Measurements from ENCODE around the gene KLC4. TPM values are rescaled to one million over a fixed set of nuclear protein-coding genes. Genes with fewer than 3 reads are reported as not detected.
"Not testable (repeated sequence)": the region's sequence is repeated elsewhere in the genome, so short reads cannot be mapped to it uniquely, and the experiment has no call there.

KLC4 gene
- polyA plus RNA-seq, 1 experiment, result 9.1 TPM

GRCh38 chr6:43077333-43077809 lies 17.9 kb downstream of the KLC4 start:
- Histone ChIP-seq H3K9me3 (ENCODE audit: control insufficient read depth, insufficient read depth, low read length) (peaks cover 3% of the 10 kb centered on the region; the same call in 1 of the 2 replicates), H3K4me3 (ENCODE audit: low read depth, low read length) (peak overlapping the region; percentile 87), H3K27ac (ENCODE audit: low read depth, low read length) (peak overlapping the region; percentile 90), H3K27me3 (ENCODE audit: control insufficient read depth, insufficient read depth, low read length) (no peaks in the 10 kb centered on the region)
- POLR2A ChIA-PET, result interaction anchor here (1.1 to 3.5 kb wide), 11 partner anchors 12 to 285 kb away, joined by 3 to 21 read pairs (median 6); partner anchors contain the start of genes KLC4, MRPL2 and SRF
- CTCF ChIA-PET, result interaction anchor here (0.6 to 2.7 kb wide), 5 partner anchors 12 to 93 kb away, joined by 3 to 15 read pairs (median 5); no protein-coding TSS in a partner anchor
- DNase-seq (ENCODE audit: low read depth, low spot score), result no peak
- TF ChIP-seq, protein P1, sequence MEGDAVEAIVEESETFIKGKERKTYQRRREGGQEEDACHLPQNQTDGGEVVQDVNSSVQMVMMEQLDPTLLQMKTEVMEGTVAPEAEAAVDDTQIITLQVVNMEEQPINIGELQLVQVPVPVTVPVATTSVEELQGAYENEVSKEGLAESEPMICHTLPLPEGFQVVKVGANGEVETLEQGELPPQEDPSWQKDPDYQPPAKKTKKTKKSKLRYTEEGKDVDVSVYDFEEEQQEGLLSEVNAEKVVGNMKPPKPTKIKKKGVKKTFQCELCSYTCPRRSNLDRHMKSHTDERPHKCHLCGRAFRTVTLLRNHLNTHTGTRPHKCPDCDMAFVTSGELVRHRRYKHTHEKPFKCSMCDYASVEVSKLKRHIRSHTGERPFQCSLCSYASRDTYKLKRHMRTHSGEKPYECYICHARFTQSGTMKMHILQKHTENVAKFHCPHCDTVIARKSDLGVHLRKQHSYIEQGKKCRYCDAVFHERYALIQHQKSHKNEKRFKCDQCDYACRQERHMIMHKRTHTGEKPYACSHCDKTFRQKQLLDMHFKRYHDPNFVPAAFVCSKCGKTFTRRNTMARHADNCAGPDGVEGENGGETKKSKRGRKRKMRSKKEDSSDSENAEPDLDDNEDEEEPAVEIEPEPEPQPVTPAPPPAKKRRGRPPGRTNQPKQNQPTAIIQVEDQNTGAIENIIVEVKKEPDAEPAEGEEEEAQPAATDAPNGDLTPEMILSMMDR (IDR thresholded peaks at IDR 0.05; ENCODE audit: low read depth, low read length), result no peak

- TF ChIP-seq, protein P1 (IDR thresholded peaks at IDR 0.05; ENCODE audit: low read depth, low read length), result peak; percentile 18; the same call in 1 of the 2 replicates
- Histone ChIP-seq H3K9me3 (ENCODE audit: control insufficient read depth, insufficient read depth, low read length) (peaks cover 3% of the 10 kb centered on the region; the same call in 1 of the 2 replicates), H3K27me3 (ENCODE audit: control insufficient read depth, insufficient read depth, low read length) (no peaks in the 10 kb centered on the region), H3K4me3 (ENCODE audit: low read depth, low read length) (peak overlapping the region; percentile 87), H3K27ac (ENCODE audit: low read depth, low read length) (peak overlapping the region; percentile 90)
- ChIA-PET CTCF (interaction anchor here (1.2 to 2.7 kb wide), 2 partner anchors 11 to 65 kb away, joined by 5 to 15 read pairs; no protein-coding TSS in a partner anchor), POLR2A (interaction anchor here (1.0 to 3.5 kb wide), 6 partner anchors 12 to 285 kb away, joined by 3 to 18 read pairs (median 4); no protein-coding TSS in a partner anchor)
- no peak for DNase-seq (ENCODE audit: low read depth, low spot score)
Measured at GRCh38 chr6:43077981-43078511, 18.6 kb downstream of the KLC4 start.

DNA sequence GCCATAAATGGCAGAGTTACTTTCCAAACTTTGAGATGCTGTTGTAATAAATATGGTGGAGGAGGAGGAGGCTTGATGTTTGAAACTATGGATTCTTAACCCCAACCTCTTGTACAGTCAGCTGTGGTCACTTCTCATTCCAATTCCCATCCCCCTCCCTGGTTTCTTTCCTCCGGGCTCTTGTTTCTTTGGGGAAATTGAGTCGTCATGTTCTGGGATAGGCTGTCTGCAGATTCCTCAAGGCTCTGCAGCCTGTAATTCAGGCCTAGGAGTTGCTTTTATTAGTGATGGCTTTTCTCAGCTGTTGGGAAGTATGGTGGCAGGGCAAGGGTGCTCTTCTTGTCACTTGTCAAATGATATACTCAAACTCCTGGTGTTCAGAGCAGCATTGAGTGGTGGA lies 19.3 kb downstream of the KLC4 start:
- Histone ChIP-seq H3K9me3 (ENCODE audit: control insufficient read depth, insufficient read depth, low read length) (peaks cover 3% of the 10 kb centered on the region; the same call in 1 of the 2 replicates), H3K27me3 (ENCODE audit: control insufficient read depth, insufficient read depth, low read length) (no peaks in the 10 kb centered on the region), H3K4me3 (ENCODE audit: low read depth, low read length) (peak overlapping the region; percentile 87), H3K27ac (ENCODE audit: low read depth, low read length) (peak overlapping the region; percentile 90)
- TF ChIP-seq, protein P1 (IDR thresholded peaks at IDR 0.05; ENCODE audit: low read depth, low read length), result no peak
- no peak for DNase-seq (ENCODE audit: low read depth, low spot score)
- POLR2A ChIA-PET, result interaction anchor here (0.6 to 3.5 kb wide), 5 partner anchors 11 to 335 kb away, joined by 3 to 18 read pairs (median 8); no protein-coding TSS in a partner anchor
- CTCF ChIA-PET, result interaction anchor here (1.0 kb wide), 1 partner anchor 18 kb away, joined by 7 read pairs; no protein-coding TSS in a partner anchor

DNA sequence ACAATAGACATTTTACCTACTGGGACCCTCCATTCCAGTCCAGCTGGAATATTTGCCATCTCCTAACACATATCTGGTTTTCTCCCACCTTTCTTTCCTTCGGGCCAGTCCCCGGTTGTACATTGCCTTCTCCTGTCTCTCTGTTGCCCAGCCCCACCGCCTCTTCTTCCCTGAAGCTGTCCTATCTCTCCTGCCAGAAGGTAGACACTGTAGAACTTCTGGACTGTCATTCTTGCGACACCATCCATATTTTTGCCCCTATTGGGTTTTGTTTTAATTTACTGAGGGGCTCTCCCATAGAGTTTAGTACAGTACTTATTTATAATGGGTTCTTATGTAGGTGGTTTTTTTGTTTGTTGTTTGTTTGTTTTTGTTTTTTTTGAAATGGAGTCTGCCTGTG lies 21.6 kb downstream of the KLC4 start:
- no peak for DNase-seq (ENCODE audit: low read depth, low spot score)
- no peak overlapping the region for H3K27ac ChIP-seq (ENCODE audit: low read depth, low read length)
- CTCF ChIA-PET, result interaction anchor here (0.6 kb wide), 1 partner anchor 89 kb away, joined by 5 read pairs; no protein-coding TSS in a partner anchor
- no peaks in the 10 kb centered on the region for H3K27me3 ChIP-seq (ENCODE audit: control insufficient read depth, insufficient read depth, low read length)
- peaks cover 3% of the 10 kb centered on the region; the same call in 1 of the 2 replicates for H3K9me3 ChIP-seq (ENCODE audit: control insufficient read depth, insufficient read depth, low read length)
- H3K4me3 ChIP-seq (ENCODE audit: low read depth, low read length), result no peak overlapping the region
- TF ChIP-seq, protein P1 (IDR thresholded peaks at IDR 0.05; ENCODE audit: low read depth, low read length), result no peak
- POLR2A ChIA-PET, result no interaction called here

- POLR2A ChIA-PET, result interaction anchor here (0.6 kb wide), 1 partner anchor 11 kb away, joined by 8 read pairs; no protein-coding TSS in a partner anchor
- H3K9me3 ChIP-seq (ENCODE audit: control insufficient read depth, insufficient read depth, low read length); H3K27ac ChIP-seq (ENCODE audit: low read depth, low read length); H3K4me3 ChIP-seq (ENCODE audit: low read depth, low read length); DNase-seq (ENCODE audit: low read depth, low spot score); H3K27me3 ChIP-seq (ENCODE audit: control insufficient read depth, insufficient read depth, low read length): not testable (repeated sequence)
- CTCF ChIA-PET, result interaction anchor here (0.6 to 1.0 kb wide), 2 partner anchors 62 to 178 kb away, joined by 4 to 6 read pairs; no protein-coding TSS in a partner anchor
Measured at GRCh38 chr6:43081922-43082321, 22.5 kb downstream of the KLC4 start.
